Smooth muscle cell (in vitro differentiated cells): ENCODE measurements around the gene BMP8B. TPM values are rescaled to one million over a fixed set of nuclear protein-coding genes. Genes with fewer than 3 reads are reported as not detected.

Experiments used
- DNase-seq: peaks from one replicate; lab custom pipeline; 2025; ENCODE audit not compliant: unreplicated experiment; lab: John Stamatoyannopoulos, UW
- H2AFZ ChIP-seq: fragments of 200-600 bp; sonication (generic); 2 replicates; pipeline ENCODE4 v1.6.0; 2016; ENCODE audit warnings: antibody characterized with exemption, low read depth, mild to moderate bottlenecking
- H3F3A ChIP-seq: fragments of 200-600 bp; sonication (generic); 2 replicates; pipeline ENCODE4 v1.6.0; 2017; ENCODE audit warnings: antibody characterized with exemption, low read depth
- H3K27ac ChIP-seq: fragments of 200-600 bp; sonication (generic); 2 replicates; pipeline ENCODE4 v1.5.1; 2016; ENCODE audit warnings: low read depth, mild to moderate bottlenecking
- H3K27me3 ChIP-seq: fragments of 200-600 bp; sonication (generic); 2 replicates; pipeline ENCODE4 v1.6.1; 2016; ENCODE audit warnings: low read depth, mild to moderate bottlenecking
- H3K36me3 ChIP-seq: fragments of 200-600 bp; sonication (generic); 2 replicates; pipeline ENCODE4 v1.5.1; 2016; ENCODE audit warnings: low read depth
- H3K4me1 ChIP-seq: fragments of 200-600 bp; sonication (generic); 2 replicates; pipeline ENCODE4 v1.5.1; 2016; ENCODE audit warnings: low read depth
- H3K4me2 ChIP-seq: fragments of 200-600 bp; sonication (generic); 2 replicates; pipeline ENCODE4 v1.6.0; 2016; ENCODE audit warnings: mild to moderate bottlenecking
- H3K4me3 ChIP-seq: fragments of 200-600 bp; sonication (generic); 2 replicates; pipeline ENCODE4 v1.5.1; 2016; ENCODE audit warnings: mild to moderate bottlenecking
- H3K79me2 ChIP-seq: fragments of 200-600 bp; sonication (generic); 2 replicates; pipeline ENCODE4 v1.6.0; 2016; ENCODE audit warnings: low read depth, mild to moderate bottlenecking
- H3K9ac ChIP-seq: fragments of 200-600 bp; sonication (generic); 2 replicates; pipeline ENCODE4 v1.6.0; 2016; ENCODE audit warnings: low read depth
- H3K9me3 ChIP-seq: fragments of 200-600 bp; sonication (generic); replicated peaks from 2 replicates; pipeline ENCODE4 v1.5.1; 2016; ENCODE audit warnings: low read depth
- H4K20me1 ChIP-seq: fragments of 200-600 bp; sonication (generic); 2 replicates; pipeline ENCODE4 v1.6.0; 2016; ENCODE audit warnings: low read depth
- WGBS: methylation state at CpG from one replicate; pipeline ENCODE4 v1.1.7; 2016; ENCODE audit warnings: low lambda C conversion rate; 5-methylcytosine and 5-hydroxymethylcytosine counted together
- polyA plus RNA-seq: library from polyadenylated mRNA; unstranded; fragments of >200 nt; fragmentation: Nextera tagmentation; extraction: Ambion mirVana; gene quantifications from 2 replicates; pipeline ENCODE4 v1.2.1, GENCODE V29; 2016
- total RNA-seq: library from RNA; depleted of rRNA; stranded (reverse); fragments of >200 nt; gene quantifications from 2 replicates; pipeline ENCODE4 v1.2.3, GENCODE V29; 2014
- TF ChIP-seq, protein P1 (sequence below): fragments of 200-600 bp; sonication (generic); IDR thresholded peaks from 2 replicates; pipeline ENCODE4 v1.5.1; 2017; ENCODE audit warnings: borderline replicate concordance, mild to moderate bottlenecking, antibody characterized with exemption; ENCODE audit not compliant: insufficient read depth, poor library complexity, severe bottlenecking

Gene BMP8B
- total and polyA plus RNA-seq, 2 experiments from 2014 or later = 0.06 TPM; not detected in 1

DNA sequence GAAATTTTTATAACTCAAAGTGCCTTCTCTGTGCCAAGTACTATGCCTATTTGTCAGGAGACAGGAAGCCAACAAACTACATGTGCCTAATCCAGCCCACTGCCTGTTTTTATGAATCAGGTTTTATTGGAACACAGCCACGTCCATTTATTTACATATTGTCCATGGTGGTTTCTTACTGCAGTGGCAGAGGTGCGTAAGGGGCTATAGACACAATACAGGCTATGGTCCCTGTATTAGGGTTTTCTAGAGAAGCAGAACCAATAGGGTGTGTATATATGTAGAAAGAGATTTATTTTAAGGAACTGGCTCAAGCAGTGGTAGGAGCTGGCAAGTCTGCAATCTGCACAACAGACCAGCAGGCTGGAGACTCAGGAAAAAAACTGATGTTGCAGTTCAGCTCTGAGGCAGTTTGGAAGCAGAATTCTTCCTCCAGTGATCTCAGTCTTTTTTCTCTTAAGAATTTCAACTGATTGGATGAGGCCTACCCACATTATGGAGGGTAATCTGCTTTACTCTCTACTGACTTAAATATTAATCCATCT is 34.6 kb downstream of the BMP8B start:
- TF ChIP-seq, protein P1, sequence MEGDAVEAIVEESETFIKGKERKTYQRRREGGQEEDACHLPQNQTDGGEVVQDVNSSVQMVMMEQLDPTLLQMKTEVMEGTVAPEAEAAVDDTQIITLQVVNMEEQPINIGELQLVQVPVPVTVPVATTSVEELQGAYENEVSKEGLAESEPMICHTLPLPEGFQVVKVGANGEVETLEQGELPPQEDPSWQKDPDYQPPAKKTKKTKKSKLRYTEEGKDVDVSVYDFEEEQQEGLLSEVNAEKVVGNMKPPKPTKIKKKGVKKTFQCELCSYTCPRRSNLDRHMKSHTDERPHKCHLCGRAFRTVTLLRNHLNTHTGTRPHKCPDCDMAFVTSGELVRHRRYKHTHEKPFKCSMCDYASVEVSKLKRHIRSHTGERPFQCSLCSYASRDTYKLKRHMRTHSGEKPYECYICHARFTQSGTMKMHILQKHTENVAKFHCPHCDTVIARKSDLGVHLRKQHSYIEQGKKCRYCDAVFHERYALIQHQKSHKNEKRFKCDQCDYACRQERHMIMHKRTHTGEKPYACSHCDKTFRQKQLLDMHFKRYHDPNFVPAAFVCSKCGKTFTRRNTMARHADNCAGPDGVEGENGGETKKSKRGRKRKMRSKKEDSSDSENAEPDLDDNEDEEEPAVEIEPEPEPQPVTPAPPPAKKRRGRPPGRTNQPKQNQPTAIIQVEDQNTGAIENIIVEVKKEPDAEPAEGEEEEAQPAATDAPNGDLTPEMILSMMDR = no peak
- no peaks in the 10 kb centered on the region for H3K79me2 ChIP-seq
- no peaks in the 10 kb centered on the region for H3K27me3 ChIP-seq
- H2AFZ ChIP-seq = no peak overlapping the region
- no peak overlapping the region for H3K9ac ChIP-seq
- peaks cover 14% of the 10 kb centered on the region for H3K36me3 ChIP-seq
- H3K27ac ChIP-seq = no peak overlapping the region
- no peak for DNase-seq
- H3K9me3 ChIP-seq = no peaks in the 10 kb centered on the region
- H3F3A ChIP-seq = no peaks in the 10 kb centered on the region
- no peaks in the 10 kb centered on the region for H4K20me1 ChIP-seq
- H3K4me2 ChIP-seq = no peak overlapping the region
- H3K4me1 ChIP-seq = no peaks in the 10 kb centered on the region
- H3K4me3 ChIP-seq = no peak overlapping the region
- WGBS = 95% methylated on average over 2 of the region's 2 CpGs

DNA sequence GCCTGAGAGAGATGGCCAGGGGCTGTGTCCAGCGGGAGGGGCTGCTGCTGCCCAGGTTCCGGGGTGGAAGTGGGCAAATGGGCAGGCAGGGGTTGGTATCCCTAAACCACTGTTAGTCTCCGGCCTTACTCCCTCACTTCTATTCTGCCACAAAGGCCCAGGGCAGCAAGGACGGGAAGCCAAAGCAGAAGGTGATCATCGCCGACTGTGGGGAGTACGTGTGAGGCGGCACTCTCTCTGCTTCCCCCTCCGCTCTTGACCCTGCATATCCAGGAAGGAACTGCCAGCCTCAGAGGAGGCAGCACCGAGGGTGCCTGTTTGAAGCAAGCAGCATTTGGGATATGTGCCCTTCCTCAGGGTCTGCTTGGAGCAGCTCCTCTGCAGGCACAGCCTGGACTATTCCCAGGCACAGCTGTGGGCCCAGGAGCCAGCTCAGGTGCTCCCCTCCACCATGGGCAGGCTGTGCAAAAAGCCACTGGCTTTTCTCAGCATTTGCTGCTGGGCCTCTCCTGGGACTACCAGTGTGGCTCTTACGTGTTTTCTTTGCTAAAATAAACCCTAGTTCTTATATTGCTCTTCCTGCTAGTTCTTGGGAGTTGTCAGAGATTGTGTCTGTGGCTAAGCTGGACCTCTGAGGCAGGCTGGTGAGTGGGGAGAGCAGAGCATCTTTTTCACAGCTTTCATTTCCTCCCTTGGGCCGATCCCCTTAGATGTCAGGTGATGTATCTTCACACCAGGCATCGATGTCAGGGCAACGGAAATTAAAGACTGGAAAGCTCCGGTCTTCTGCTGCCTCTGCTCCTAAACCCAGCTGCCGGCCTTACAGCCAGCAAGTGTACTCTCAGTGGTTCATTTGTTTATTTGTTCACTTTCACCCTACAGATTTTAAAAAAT is 35.3 kb downstream of the BMP8B start:
- Histone ChIP-seq H3F3A (no peaks in the 10 kb centered on the region), H4K20me1 (no peaks in the 10 kb centered on the region), H3K9me3 (no peaks in the 10 kb centered on the region), H2AFZ (no peak overlapping the region), H3K9ac (no peak overlapping the region), H3K27ac (no peak overlapping the region), H3K4me2 (no peak overlapping the region), H3K4me3 (no peak overlapping the region), H3K36me3 (peaks cover 14% of the 10 kb centered on the region), H3K27me3 (no peaks in the 10 kb centered on the region), H3K79me2 (no peaks in the 10 kb centered on the region), H3K4me1 (no peaks in the 10 kb centered on the region)
- 97% methylated on average over 16 of the region's 16 CpGs for WGBS
- no peak for DNase-seq
- TF ChIP-seq, protein P1 = no peak

DNA sequence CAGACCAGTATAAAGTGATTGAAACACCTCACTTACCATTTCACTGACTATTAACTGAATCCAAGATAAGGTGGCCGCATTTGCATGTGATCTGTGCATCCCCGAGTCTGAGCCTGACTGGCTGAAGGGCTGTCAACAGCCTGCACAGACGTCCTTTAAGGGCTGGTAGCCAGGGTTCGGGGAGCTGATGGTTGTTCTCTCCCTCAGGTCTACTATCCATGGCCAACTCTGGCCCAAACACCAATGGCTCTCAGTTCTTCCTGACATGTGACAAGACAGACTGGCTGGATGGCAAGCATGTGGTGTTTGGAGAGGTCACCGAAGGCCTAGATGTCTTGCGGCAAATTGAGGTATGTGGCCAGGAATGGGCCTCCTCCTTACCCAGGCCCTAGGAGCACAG is 36.0 kb downstream of the BMP8B start:
- Histone ChIP-seq H3K9ac (no peak overlapping the region), H4K20me1 (no peaks in the 10 kb centered on the region), H3K36me3 (peaks cover 17% of the 10 kb centered on the region), H2AFZ (no peak overlapping the region), H3K27me3 (no peaks in the 10 kb centered on the region), H3F3A (no peaks in the 10 kb centered on the region), H3K79me2 (no peaks in the 10 kb centered on the region), H3K4me2 (no peak overlapping the region), H3K9me3 (no peaks in the 10 kb centered on the region), H3K4me3 (no peak overlapping the region), H3K4me1 (no peaks in the 10 kb centered on the region), H3K27ac (no peak overlapping the region)
- TF ChIP-seq, protein P1 = no peak
- WGBS = 97% methylated on average over 6 of the region's 6 CpGs
- DNase-seq = no peak

DNA sequence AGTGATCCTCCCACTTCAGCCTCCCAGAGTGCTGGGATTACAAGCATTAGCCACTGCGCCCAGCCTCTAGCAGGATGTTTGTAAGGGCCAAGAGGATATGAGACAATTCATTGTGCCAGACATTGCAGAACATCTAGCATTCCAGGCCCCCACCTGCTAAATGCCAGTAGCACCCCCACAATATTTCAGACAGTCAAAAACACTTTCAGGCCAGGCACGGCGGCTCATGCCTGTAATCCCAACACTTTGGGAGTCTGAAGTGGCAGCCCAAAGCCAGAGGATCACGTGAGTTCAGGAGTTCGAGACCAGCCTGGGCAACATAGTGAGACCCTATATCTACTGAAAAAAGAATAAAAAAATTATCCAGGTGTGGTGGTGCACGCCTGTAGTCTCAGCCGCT is 37.1 kb downstream of the BMP8B start:
- Histone ChIP-seq H3K9ac (no peak overlapping the region), H3K4me3 (no peak overlapping the region), H2AFZ (no peak overlapping the region), H3K36me3 (peaks cover 23% of the 10 kb centered on the region), H3K9me3 (no peaks in the 10 kb centered on the region), H3F3A (no peaks in the 10 kb centered on the region), H3K4me1 (no peaks in the 10 kb centered on the region), H4K20me1 (no peaks in the 10 kb centered on the region), H3K27ac (no peak overlapping the region), H3K4me2 (no peak overlapping the region), H3K79me2 (no peaks in the 10 kb centered on the region), H3K27me3 (no peaks in the 10 kb centered on the region)
- DNase-seq = no peak
- 98% methylated on average over 7 of the region's 7 CpGs for WGBS
- TF ChIP-seq, protein P1 = no peak
